Mesothelial cell of epicardium (in vitro differentiated cells): ENCODE data around the gene RIPOR1. TPM values are rescaled to one million over a fixed set of nuclear protein-coding genes. Genes with fewer than 3 reads are reported as not detected.

ENCODE experiments used
- DNase-seq, 2 experiments: peaks; one replicate each; pipeline ENCODE4 v3.0.0; 2021; ENCODE audit warnings: low spot score in 2 of 2; ENCODE audit not compliant: unreplicated experiment in 2 of 2
- H3K27ac Mint-ChIP-seq: 2 replicates; pipeline ENCODE4 v1.8.0; 2021; ENCODE audit warnings: mixed read lengths
- H3K27me3 Mint-ChIP-seq: 2 replicates; pipeline ENCODE4 v1.8.0; 2021; ENCODE audit warnings: low read depth, mixed read lengths
- H3K36me3 Mint-ChIP-seq: 2 replicates; pipeline ENCODE4 v1.8.0; 2021; ENCODE audit warnings: mixed read lengths
- H3K4me1 Mint-ChIP-seq: 2 replicates; pipeline ENCODE4 v1.8.0; 2021; ENCODE audit warnings: mixed read lengths
- H3K4me3 Mint-ChIP-seq: 2 replicates; pipeline ENCODE4 v1.8.0; 2021; ENCODE audit warnings: mild to moderate bottlenecking, moderate library complexity, mixed read lengths
- H3K9me3 Mint-ChIP-seq: 2 replicates; pipeline ENCODE4 v1.8.0; 2021; ENCODE audit warnings: mixed read lengths
- total RNA-seq: library from RNA; stranded (reverse); gene quantifications from 3 replicates; pipeline ENCODE4 v1.2.1, GENCODE V29; 2021
- TF ChIP-seq, protein P1 (sequence below): fragments of 200-600 bp; sonication (generic); IDR thresholded peaks from one replicate; pipeline ENCODE4 v1.5.0; 2021; ENCODE audit warnings: antibody characterized with exemption; ENCODE audit not compliant: unreplicated experiment

Gene RIPOR1
- total RNA-seq, 1 donor from 2014 or later: 69.2 TPM

DNA sequence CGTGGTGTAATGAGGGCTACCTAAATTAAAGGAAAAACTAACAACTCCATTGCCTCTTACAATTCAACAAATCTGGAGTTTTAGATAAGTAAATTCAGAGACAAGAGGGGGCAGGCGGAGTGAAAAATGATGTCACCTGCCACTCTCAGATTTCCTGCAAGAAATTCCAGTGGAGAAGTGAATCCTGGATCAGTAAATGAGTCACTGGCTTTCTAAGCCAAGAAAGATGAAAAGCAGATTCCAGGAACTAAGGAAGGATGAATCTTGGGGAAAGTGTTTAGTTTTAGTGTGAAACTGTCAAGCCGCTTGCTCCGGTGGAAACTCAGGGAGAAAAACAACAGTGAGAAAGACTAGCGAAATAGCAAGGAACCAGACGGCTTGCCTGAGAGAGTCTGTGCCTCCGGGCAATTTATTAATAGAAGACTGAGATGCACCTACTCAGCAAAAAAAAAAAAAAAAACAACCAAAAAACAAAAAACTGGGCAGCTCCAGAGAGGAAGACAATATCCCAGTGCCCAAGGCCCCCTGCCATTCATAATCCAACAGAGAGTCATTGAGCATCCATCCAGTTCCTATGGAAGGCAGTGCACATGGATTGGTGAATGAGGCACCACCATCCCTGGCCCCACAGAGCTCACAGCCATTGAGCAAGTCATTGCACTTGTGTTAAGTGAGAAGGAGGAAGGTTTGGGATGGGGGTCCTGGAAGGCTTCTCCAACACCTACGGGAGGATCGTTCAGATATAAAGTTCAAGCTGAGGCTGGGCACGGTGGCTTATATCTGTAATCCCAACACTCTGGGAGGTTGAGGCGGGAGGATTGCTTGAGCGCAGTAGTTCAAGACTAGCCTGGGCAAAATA, 12.1 kb upstream of the RIPOR1 start:
- H3K4me3 Mint-ChIP-seq: no peak overlapping the region
- H3K36me3 Mint-ChIP-seq: no peaks in the 10 kb centered on the region
- no peak for DNase-seq
- no peak overlapping the region for H3K27ac Mint-ChIP-seq
- peaks cover 9% of the 10 kb centered on the region for H3K4me1 Mint-ChIP-seq
- H3K9me3 Mint-ChIP-seq: no peaks in the 10 kb centered on the region
- TF ChIP-seq, protein P1, sequence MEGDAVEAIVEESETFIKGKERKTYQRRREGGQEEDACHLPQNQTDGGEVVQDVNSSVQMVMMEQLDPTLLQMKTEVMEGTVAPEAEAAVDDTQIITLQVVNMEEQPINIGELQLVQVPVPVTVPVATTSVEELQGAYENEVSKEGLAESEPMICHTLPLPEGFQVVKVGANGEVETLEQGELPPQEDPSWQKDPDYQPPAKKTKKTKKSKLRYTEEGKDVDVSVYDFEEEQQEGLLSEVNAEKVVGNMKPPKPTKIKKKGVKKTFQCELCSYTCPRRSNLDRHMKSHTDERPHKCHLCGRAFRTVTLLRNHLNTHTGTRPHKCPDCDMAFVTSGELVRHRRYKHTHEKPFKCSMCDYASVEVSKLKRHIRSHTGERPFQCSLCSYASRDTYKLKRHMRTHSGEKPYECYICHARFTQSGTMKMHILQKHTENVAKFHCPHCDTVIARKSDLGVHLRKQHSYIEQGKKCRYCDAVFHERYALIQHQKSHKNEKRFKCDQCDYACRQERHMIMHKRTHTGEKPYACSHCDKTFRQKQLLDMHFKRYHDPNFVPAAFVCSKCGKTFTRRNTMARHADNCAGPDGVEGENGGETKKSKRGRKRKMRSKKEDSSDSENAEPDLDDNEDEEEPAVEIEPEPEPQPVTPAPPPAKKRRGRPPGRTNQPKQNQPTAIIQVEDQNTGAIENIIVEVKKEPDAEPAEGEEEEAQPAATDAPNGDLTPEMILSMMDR: no peak
- H3K27me3 Mint-ChIP-seq: peaks cover 1% of the 10 kb centered on the region

DNA sequence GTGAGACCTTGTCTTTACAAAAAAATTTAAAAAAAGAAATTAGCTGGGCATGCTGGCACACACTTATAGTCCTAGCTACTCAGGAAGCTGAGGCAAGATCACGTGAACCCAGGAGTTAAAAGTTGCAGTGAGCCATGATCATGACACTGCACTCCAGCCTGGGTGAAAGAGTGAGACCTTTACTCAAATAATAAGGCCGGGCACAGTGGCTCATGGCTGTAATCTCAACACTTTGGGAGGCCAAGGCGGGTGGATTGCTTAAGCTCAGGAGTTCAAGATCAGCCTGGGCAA, 11.5 kb upstream of the RIPOR1 start:
- Mint-ChIP-seq H3K36me3 (no peaks in the 10 kb centered on the region), H3K4me1 (peaks cover 11% of the 10 kb centered on the region), H3K27ac (no peak overlapping the region), H3K4me3 (no peak overlapping the region), H3K9me3 (no peaks in the 10 kb centered on the region), H3K27me3 (peaks cover 1% of the 10 kb centered on the region)
- DNase-seq: no peak
- TF ChIP-seq, protein P1: no peak

DNA sequence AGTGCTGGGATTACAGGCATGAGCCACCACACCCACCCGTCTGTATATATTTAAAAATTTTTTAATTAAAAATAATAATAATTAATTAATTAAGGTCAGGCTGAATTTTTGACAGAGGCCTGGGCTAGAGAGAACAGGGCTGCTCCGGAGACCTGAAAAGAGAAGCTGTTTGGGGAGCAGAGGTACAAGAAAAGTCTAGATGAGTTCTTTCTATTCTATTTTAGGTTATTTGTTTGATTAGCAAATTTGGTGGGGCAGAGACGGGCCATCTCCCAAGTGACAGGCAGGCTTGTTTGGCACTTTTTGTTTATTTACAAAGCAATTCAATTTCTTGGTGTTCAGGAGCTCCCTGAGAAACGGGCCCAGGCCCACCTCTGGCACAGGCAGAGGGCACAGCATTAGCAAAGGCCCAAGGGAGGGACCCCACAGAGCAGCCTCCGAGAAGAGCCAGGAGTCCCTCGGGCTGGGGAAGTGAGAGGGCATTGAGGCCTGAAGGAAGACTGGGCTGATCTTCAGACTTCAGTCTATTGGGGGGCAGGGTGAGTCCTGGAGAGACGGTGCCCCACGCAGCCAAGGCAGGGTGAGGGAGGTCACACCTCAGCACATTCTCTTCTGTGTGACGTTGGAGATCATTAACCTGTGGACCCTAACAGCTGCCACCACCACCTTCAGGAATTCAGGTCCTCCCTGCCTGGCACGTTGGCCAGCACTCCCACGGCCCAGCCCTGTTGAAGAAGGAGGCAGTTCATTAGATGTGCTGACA, 10.8 kb upstream of the RIPOR1 start:
- H3K27ac Mint-ChIP-seq: no peak overlapping the region
- H3K4me1 Mint-ChIP-seq: peaks cover 11% of the 10 kb centered on the region
- no peak for DNase-seq
- no peak overlapping the region for H3K4me3 Mint-ChIP-seq
- no peaks in the 10 kb centered on the region for H3K9me3 Mint-ChIP-seq
- H3K36me3 Mint-ChIP-seq: no peaks in the 10 kb centered on the region
- TF ChIP-seq, protein P1: no peak
- peaks cover 1% of the 10 kb centered on the region for H3K27me3 Mint-ChIP-seq

DNA sequence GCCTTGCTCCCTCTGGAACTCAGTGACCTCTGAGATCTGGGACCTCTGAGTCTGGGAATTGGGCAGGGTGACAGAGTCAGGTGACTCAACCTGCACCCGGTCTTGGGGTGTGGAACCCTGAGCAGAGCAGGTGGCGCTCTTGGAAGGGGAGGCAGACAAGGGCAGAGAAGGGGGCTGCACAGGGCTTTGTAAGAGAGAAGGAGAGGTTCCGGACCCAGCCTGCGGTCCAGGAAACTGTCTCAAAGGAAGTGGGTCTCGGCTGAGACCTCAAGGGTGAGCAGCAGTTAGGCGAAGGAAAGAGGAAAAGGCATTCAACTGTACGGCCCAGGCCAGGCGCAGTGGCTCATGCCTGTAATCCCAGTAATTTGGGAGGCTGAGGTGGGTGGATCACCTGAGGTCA, 10.0 kb upstream of the RIPOR1 start:
- peaks cover 11% of the 10 kb centered on the region for H3K4me1 Mint-ChIP-seq
- H3K27ac Mint-ChIP-seq: no peak overlapping the region
- peaks cover 1% of the 10 kb centered on the region for H3K27me3 Mint-ChIP-seq
- no peaks in the 10 kb centered on the region for H3K9me3 Mint-ChIP-seq
- TF ChIP-seq, protein P1: no peak
- no peak overlapping the region for H3K4me3 Mint-ChIP-seq
- no peaks in the 10 kb centered on the region for H3K36me3 Mint-ChIP-seq
- DNase-seq: no peak

DNA sequence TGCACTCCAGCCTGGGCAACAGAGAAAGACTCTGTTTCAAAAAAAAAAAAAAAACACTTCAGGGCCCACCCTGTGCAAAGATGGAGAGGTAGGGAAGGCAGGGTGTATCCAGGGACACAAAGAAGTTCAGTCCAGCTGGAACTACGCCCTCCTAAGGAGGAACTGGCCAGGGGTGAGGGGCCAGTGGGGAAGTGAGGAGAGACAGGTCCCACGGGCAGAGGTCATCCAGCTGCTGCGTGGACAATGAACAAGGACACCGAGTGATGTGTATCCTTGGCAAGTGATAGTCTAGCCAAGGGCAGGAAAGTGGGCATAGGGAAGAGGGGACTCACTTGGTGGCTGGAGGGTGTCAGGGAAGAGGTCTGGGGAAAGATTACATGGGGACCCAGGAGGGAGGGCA, 9.4 kb upstream of the RIPOR1 start:
- H3K4me1 Mint-ChIP-seq: peaks cover 11% of the 10 kb centered on the region
- no peak for DNase-seq
- H3K27me3 Mint-ChIP-seq: peaks cover 1% of the 10 kb centered on the region
- H3K27ac Mint-ChIP-seq: no peak overlapping the region
- no peaks in the 10 kb centered on the region for H3K9me3 Mint-ChIP-seq
- no peaks in the 10 kb centered on the region for H3K36me3 Mint-ChIP-seq
- no peak overlapping the region for H3K4me3 Mint-ChIP-seq
- TF ChIP-seq, protein P1: no peak
